Activated naive CD4-positive, alpha-beta T cell treated with anti-CD3 and anti-CD28 coated beads, Interleukin-2, amount 10 ng/mL, durations not matched to agents 7 days and 5 days (primary cell): ENCODE data around the gene GLIPR1L2.
A peak's percentile ranks its signal among the peaks of the same experiment; 100 is the strongest.

Experiments used
- CTCF ChIA-PET: fragments of 350-600 bp; sonication (Branson Sonifier 250); formaldehyde crosslinking; loops from one replicate; lab custom pipeline; 2021; ENCODE audit warnings: antibody characterized with exemption; lab: Charles Lee
- DNase-seq: peaks from one replicate; pipeline ENCODE4 v3.0.0-alpha.2; 2020
- H3K27ac Mint-ChIP-seq: one replicate; pipeline ENCODE4 v1.8.0; 2021; ENCODE audit warnings: mild to moderate bottlenecking, moderate library complexity, mixed read lengths
- H3K27me3 Mint-ChIP-seq: one replicate; pipeline ENCODE4 v1.8.0; 2021; ENCODE audit warnings: mild to moderate bottlenecking, mixed read lengths
- H3K36me3 Mint-ChIP-seq: one replicate; pipeline ENCODE4 v1.8.0; 2021; ENCODE audit warnings: mixed read lengths
- H3K4me1 Mint-ChIP-seq: one replicate; pipeline ENCODE4 v1.8.0; 2021; ENCODE audit warnings: mixed read lengths
- H3K4me3 Mint-ChIP-seq: one replicate; pipeline ENCODE4 v1.8.0; 2021; ENCODE audit warnings: mild to moderate bottlenecking, moderate library complexity, mixed read lengths
- H3K9me3 Mint-ChIP-seq: one replicate; pipeline ENCODE4 v1.8.0; 2021; ENCODE audit warnings: mixed read lengths

Gene GLIPR1L2

DNA sequence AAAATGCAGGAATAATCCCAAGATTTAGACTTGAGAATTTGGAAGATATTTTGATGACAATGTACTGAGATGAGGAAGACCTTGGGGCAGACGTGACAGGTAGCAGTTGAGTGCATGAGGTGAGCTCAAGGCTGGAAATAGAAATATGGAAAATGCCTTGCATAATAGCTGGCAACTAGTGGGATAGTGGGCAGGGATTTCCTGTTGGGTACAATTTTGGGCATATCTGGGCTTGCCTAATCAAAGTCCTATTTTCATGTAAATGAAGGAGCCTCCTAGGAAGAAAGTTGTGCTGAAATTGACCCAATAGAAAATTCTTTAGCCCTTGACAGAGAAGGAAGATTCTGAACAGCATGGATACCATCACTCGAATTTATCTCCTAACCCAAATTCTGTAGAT is 83.2 kb downstream of the GLIPR1L2 start:
- no peaks in the 10 kb centered on the region for H3K9me3 Mint-ChIP-seq
- no peaks in the 10 kb centered on the region for H3K36me3 Mint-ChIP-seq
- no peak overlapping the region for H3K27ac Mint-ChIP-seq
- no peak for DNase-seq
- no peak overlapping the region for H3K4me3 Mint-ChIP-seq
- CTCF ChIA-PET, result no interaction called here
- H3K27me3 Mint-ChIP-seq, result peaks cover 7% of the 10 kb centered on the region
- H3K4me1 Mint-ChIP-seq, result peaks cover 24% of the 10 kb centered on the region

DNA sequence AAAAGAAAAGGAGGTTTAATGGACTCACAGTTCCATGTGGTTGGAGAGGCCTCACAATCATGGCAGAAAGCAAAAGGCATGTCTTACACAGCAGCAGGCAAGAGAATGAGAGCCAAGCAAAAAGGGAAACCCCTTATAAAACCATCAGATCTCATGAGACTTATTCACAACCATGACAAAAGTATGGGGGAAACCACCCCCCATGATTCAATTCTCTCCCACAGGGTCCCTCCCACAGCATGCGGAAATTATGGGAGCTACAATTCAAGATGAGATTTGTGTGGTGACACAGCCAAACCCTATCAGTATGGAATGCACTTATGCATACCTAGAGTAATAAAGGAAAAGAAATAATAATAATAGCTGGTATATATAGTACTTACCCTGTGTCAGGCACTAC is 85.2 kb downstream of the GLIPR1L2 start:
- H3K27me3 Mint-ChIP-seq, result peaks cover 7% of the 10 kb centered on the region
- CTCF ChIA-PET, result interaction anchor here (2.0 kb wide), 1 partner anchor 9 kb away, joined by 6 read pairs; no protein-coding TSS in a partner anchor
- peaks cover 43% of the 10 kb centered on the region for H3K4me1 Mint-ChIP-seq
- H3K4me3 Mint-ChIP-seq, result no peak overlapping the region
- peaks cover 2% of the 10 kb centered on the region for H3K36me3 Mint-ChIP-seq
- H3K9me3 Mint-ChIP-seq, result no peaks in the 10 kb centered on the region
- H3K27ac Mint-ChIP-seq, result no peak overlapping the region
- no peak for DNase-seq

DNA sequence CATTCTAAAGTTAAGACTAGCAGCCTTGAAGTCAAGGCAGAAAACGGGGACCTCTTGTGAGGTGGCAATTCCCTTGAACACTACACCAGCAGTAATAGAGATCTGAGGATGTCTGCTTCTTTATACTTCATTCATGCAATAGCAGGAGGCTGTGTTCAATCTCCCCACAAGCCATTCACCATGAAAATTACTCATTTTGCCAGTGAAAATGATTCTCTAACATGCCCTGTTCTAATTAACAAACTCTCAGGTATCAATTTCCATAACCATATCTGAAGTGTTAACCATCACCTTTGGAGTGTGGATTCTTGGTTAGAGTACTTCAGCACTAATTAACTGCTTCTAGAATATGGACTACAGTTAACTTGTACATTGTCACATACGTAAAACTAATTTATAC is 86.2 kb downstream of the GLIPR1L2 start:
- H3K9me3 Mint-ChIP-seq, result no peaks in the 10 kb centered on the region
- H3K27me3 Mint-ChIP-seq, result peaks cover 7% of the 10 kb centered on the region
- peaks cover 54% of the 10 kb centered on the region for H3K4me1 Mint-ChIP-seq
- CTCF ChIA-PET, result interaction anchor here (1.0 to 2.0 kb wide), 2 partner anchors 8 to 142 kb away, joined by 3 to 6 read pairs; partner anchors contain the start of gene GLIPR1L1
- peaks cover 5% of the 10 kb centered on the region for H3K36me3 Mint-ChIP-seq
- H3K4me3 Mint-ChIP-seq, result no peak overlapping the region
- DNase-seq, result no peak
- no peak overlapping the region for H3K27ac Mint-ChIP-seq

DNA sequence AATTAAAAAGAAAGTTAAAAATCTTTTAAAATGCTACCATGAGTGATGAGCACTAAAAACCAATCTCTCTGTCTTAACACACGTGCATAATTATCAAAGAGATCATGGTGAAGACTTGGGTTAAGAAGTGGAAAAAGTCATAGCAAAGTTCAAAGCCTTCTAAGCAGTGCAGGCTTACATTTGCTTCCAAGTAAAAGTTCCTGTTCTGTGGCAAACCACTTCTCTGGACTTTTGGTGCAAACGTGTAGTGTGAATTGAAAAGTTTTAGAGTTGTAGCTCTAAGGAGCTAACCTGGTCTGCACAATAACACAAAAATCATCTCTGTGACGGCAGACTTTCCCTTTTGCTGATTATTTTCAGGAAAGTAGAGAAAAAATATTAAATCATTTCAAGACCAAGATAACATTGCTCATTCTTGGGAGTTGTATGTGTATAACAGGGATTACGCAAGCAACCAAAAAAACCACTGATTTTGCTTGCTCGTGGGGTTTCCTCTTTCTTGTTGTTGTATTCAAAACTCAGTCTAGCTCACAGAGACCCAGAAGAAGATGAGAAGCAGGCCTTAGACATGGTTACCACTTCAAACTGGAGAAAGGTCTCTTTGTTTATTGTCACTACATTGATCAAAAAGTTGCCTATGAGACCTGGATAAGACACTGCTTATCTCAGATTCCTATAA is 87.4 kb downstream of the GLIPR1L2 start:
- DNase-seq, result peak; percentile 46
- CTCF ChIA-PET, result interaction anchor here (1.0 to 1.8 kb wide), 2 partner anchors 27 to 143 kb away, joined by 3 to 5 read pairs; partner anchors contain the start of gene GLIPR1L1
- Mint-ChIP-seq H3K4me3 (peak overlapping the region; percentile 4), H3K27ac (peak overlapping the region; percentile 98), H3K36me3 (peaks cover 6% of the 10 kb centered on the region), H3K9me3 (no peaks in the 10 kb centered on the region), H3K27me3 (peaks cover 4% of the 10 kb centered on the region), H3K4me1 (peaks cover 65% of the 10 kb centered on the region)

DNA sequence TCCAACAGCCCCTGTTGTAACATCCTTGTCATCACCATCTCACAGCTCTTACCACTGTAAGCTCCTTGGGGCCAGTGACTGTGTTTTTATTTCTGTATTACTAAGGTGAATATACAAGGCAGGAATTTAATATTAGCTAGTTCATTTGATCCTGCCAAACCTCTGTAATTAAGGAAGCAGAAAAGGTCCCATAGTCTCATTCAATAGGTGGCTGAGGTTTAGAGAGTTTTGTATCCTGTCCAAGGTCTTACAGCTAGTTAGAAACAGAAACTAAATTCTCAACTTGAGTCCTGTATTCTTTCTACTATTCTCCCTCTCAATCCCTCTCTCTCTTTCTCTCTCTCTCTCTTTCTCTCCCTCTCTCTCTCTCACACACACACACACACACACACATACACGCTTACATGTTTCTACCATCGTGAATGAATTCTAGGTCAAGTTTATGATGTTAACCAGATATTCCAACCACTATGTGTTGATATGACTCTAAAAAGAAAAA is 89.1 kb downstream of the GLIPR1L2 start:
- Mint-ChIP-seq H3K27ac (peak overlapping the region; percentile 98), H3K27me3 (no peaks in the 10 kb centered on the region), H3K9me3 (no peaks in the 10 kb centered on the region), H3K4me3 (peak overlapping the region; percentile 93), H3K4me1 (peaks cover 81% of the 10 kb centered on the region), H3K36me3 (peaks cover 19% of the 10 kb centered on the region)
- DNase-seq, result no peak
- CTCF ChIA-PET, result interaction anchor here (0.8 to 3.2 kb wide), 4 partner anchors 20 to 89 kb away, joined by 3 to 13 read pairs (median 4); partner anchors contain the start of gene GLIPR1L2

DNA sequence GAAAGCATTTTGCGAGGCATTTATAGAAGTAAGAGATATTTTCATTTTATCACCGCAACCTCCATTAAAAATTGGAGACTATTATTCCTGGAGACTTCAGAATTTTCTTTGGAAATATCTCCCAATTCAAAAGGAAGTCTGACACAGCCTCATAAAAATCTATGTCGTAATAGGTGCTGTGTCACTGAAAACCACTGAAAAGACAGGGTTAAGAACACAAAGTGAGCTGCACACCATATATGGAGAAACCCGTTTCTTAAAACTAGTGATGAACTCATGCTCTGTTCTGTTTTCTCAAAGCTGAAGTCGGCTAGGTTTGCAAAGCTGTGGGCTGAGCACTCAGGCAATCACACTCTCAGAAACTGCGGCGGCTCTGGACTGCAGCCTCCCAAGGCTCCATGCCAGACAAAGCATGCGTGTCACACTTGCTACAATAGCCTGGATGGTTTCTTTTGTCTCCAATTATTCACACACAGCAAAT is 89.6 kb downstream of the GLIPR1L2 start, which contains the start of gene GLIPR1:
Gene GLIPR1 (plus strand): TSS at position 287 of the 481 bp plus-strand sequence. CDS start 126 bp downstream, at position 413.
- H3K27ac Mint-ChIP-seq, result peak within 1 kb of the TSS; percentile 98
- H3K4me1 Mint-ChIP-seq, result peaks cover 83% of the 10 kb centered on the region
- CTCF ChIA-PET, result interaction anchor here (0.7 to 3.2 kb wide), 4 partner anchors 20 to 89 kb away, joined by 3 to 13 read pairs (median 3); partner anchors contain the start of gene GLIPR1L2
- no peaks in the 10 kb centered on the region for H3K27me3 Mint-ChIP-seq
- DNase-seq, result peak; percentile 76
- H3K36me3 Mint-ChIP-seq, result peaks cover 19% of the 10 kb centered on the region
- no peaks in the 10 kb centered on the region for H3K9me3 Mint-ChIP-seq
- H3K4me3 Mint-ChIP-seq, result peak within 1 kb of the TSS; percentile 93

DNA sequence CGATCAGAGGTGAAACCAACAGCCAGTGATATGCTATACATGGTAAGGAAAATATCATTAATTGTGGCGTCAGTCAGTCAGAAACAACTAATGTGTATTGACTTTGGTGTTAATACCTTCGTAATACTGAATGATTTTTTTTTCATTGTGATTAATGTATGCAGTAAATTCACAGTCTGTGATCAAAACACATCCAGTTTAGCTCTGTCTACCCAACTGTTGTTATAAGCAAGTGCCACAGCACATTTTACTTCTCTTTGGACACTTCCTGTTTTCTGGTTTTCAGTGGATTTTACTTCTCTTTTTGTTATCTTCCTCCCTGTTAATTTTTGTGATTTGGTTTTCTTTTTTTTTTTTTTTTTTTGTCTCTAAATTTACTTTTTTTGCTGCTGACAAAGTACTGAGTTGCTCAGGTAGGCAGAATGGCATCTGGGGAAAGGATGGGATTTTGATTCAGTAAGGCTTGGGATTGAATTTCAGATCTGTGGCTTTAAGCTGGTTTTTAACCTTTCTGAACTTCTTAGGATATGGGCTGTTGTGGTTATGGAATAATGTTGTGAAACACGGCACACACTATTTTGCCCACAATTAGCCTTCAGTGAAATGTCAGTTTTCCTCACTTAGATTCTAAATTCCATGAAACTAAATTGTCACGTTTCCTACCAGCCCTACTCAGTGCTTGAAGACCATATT is 90.3 kb downstream of the GLIPR1L2 start:
- Mint-ChIP-seq H3K9me3 (no peaks in the 10 kb centered on the region), H3K36me3 (peaks cover 19% of the 10 kb centered on the region), H3K4me3 (peak overlapping the region; percentile 93), H3K27me3 (no peaks in the 10 kb centered on the region), H3K27ac (peak overlapping the region; percentile 98), H3K4me1 (peaks cover 83% of the 10 kb centered on the region)
- no peak for DNase-seq
- CTCF ChIA-PET, result interaction anchor here (0.7 to 3.2 kb wide), 3 partner anchors 26 to 90 kb away, joined by 3 to 13 read pairs (median 3); partner anchors contain the start of gene GLIPR1L2

DNA sequence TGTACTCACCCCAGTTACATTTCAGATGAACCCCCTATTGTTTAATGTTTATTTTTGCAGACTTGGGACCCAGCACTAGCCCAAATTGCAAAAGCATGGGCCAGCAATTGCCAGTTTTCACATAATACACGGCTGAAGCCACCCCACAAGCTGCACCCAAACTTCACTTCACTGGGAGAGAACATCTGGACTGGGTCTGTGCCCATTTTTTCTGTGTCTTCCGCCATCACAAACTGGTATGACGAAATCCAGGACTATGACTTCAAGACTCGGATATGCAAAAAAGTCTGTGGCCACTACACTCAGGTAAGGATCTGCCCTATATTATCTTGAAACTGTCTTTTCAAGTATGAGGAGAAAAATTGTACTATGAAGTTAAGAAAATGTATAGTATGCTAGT is 90.9 kb downstream of the GLIPR1L2 start:
- Mint-ChIP-seq H3K4me1 (peaks cover 83% of the 10 kb centered on the region), H3K9me3 (no peaks in the 10 kb centered on the region), H3K27me3 (no peaks in the 10 kb centered on the region), H3K36me3 (peaks cover 22% of the 10 kb centered on the region), H3K27ac (peak overlapping the region; percentile 98), H3K4me3 (peak overlapping the region; percentile 93)
- CTCF ChIA-PET, result interaction anchor here (3.2 kb wide), 1 partner anchor 90 kb away, joined by 13 read pairs; the partner anchor contains the start of gene GLIPR1L2
- DNase-seq, result no peak
